Cerebellar cortex (tissue), 1 donor: ENCODE data around the gene PARD3B.

Source experiments
- DNase-seq: peaks from one replicate; pipeline ENCODE4 v3.0.0-alpha.2; 2015; ENCODE audit warnings: low spot score

PARD3B gene

GRCh38 chr2:205655779-205656456, 1110.6 kb downstream of the PARD3B start:
- no peak for DNase-seq

- DNase-seq, result no peak
Observed at GRCh38 chr2:205656461-205656860, 1111.2 kb downstream of the PARD3B start.

GRCh38 chr2:205656941-205657340, 1111.7 kb downstream of the PARD3B start:
- no peak for DNase-seq

GRCh38 chr2:205657579-205657978, 1112.3 kb downstream of the PARD3B start:
- no peak for DNase-seq

GRCh38 chr2:205658068-205658467, 1112.8 kb downstream of the PARD3B start:
- no peak for DNase-seq

- no peak for DNase-seq
Observed at GRCh38 chr2:205658572-205658971, 1113.3 kb downstream of the PARD3B start.

GRCh38 chr2:205659922-205660321, 1114.6 kb downstream of the PARD3B start:
- no peak for DNase-seq

GRCh38 chr2:205660521-205661124, 1115.3 kb downstream of the PARD3B start:
- no peak for DNase-seq

GRCh38 chr2:205661281-205661680, 1116.0 kb downstream of the PARD3B start:
- no peak for DNase-seq

- no peak for DNase-seq
Observed at GRCh38 chr2:205662206-205662965, 1117.1 kb downstream of the PARD3B start.

- DNase-seq, result no peak
Observed at GRCh38 chr2:205665791-205666190, 1120.5 kb downstream of the PARD3B start.
